Activated T-helper 2 cell treated with anti-CD3 and anti-CD28 coated beads, Interferon-gamma antibody, Interleukin-2, Interleukin-4, amounts not matched to agents 10 μg/mL and 5 μg/mL and 100 μg/mL, durations not matched to agents 14 hours and 24 hours and 36 hours (primary cell): ENCODE data around the gene FGF16. TPM values are rescaled to one million over a fixed set of nuclear protein-coding genes. Genes with fewer than 3 reads are reported as not detected.
"Not testable (repeated sequence)": the region's sequence is repeated elsewhere in the genome, so short reads cannot be mapped to it uniquely, and the experiment has no call there.

Experiments
- DNase-seq: peaks from one replicate; pipeline ENCODE4 v3.0.0; 2021; ENCODE audit warnings: low spot score
- H3K27ac Mint-ChIP-seq: one replicate; pipeline ENCODE4 v1.8.0; 2021; ENCODE audit warnings: mixed read lengths
- H3K27me3 Mint-ChIP-seq: one replicate; pipeline ENCODE4 v1.8.0; 2021; ENCODE audit warnings: low read depth, mixed read lengths
- H3K36me3 Mint-ChIP-seq: one replicate; pipeline ENCODE4 v1.8.0; 2021; ENCODE audit warnings: low read depth, mixed read lengths
- H3K4me1 Mint-ChIP-seq: one replicate; pipeline ENCODE4 v1.8.0; 2021; ENCODE audit warnings: low read depth, mixed read lengths
- H3K4me3 Mint-ChIP-seq: one replicate; pipeline ENCODE4 v1.8.0; 2021; ENCODE audit warnings: low read depth, mild to moderate bottlenecking, moderate library complexity, mixed read lengths
- H3K9me3 Mint-ChIP-seq: one replicate; pipeline ENCODE4 v1.8.0; 2021; ENCODE audit warnings: mixed read lengths
- intact Hi-C: fragments of 100-400 bp; cut with micrococcal nuclease; formaldehyde crosslinking; loops from one replicate; pipeline ENCODE4 v1.15.1; 2023
- total RNA-seq: library from RNA; stranded (reverse); gene quantifications from 2 replicates; pipeline ENCODE4 v1.2.3, GENCODE V29; 2022

FGF16 gene
- total RNA-seq, 1 donor from 2014 or later: not detected

DNA sequence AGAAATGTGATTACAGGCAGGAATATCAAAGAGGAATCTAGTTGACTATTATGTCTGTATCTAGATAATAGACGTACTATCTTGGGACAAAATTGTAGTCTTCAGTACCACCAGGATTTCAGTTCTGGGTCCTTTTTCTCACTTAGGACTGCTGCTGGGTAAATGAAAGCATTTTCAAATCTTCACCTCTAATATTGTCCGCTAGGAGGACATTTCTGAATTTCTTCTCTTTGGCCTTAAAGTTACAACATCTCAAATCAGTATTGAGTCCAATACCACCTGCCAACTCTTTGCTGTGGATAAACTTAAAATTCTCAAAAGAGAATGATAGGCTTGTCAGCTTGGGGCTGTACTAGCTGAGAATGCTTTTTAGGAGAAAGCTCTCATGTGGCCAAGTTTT, 6.0 kb downstream of the FGF16 start:
- no peaks in the 10 kb centered on the region for H3K36me3 Mint-ChIP-seq
- peaks cover 8% of the 10 kb centered on the region for H3K27me3 Mint-ChIP-seq
- intact Hi-C loops: no loop called here
- no peaks in the 10 kb centered on the region for H3K4me1 Mint-ChIP-seq
- no peak overlapping the region for H3K27ac Mint-ChIP-seq
- DNase-seq: no peak
- no peaks in the 10 kb centered on the region for H3K9me3 Mint-ChIP-seq
- no peak overlapping the region for H3K4me3 Mint-ChIP-seq

- no peaks in the 10 kb centered on the region for H3K36me3 Mint-ChIP-seq
- H3K27me3 Mint-ChIP-seq: no peaks in the 10 kb centered on the region
- no peaks in the 10 kb centered on the region for H3K9me3 Mint-ChIP-seq
- no peak overlapping the region for H3K27ac Mint-ChIP-seq
- intact Hi-C loops: no loop called here
- no peak for DNase-seq
- no peaks in the 10 kb centered on the region for H3K4me1 Mint-ChIP-seq
- no peak overlapping the region for H3K4me3 Mint-ChIP-seq
Observed at GRCh38 chrX:77455437-77455836, 8.2 kb downstream of the FGF16 start.

DNA sequence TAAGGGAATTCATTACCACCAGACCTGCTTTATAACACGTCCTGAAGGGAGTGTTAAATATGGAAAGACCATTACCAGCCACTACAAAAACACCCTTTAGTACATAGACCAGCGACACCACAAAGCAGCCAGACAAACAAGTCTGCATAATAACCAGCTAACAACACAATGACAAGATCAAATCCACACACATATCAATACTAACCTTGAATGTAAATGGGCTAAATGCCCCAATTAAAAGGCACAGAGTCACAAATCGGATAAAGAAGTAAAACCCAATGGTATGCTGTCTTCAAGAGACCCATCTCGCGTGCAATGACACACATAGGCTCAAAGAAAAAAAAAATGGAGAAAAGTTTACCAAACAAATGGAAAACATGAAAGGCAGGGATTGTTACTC, 36.9 kb downstream of the FGF16 start:
- Mint-ChIP-seq H3K4me1 (no peaks in the 10 kb centered on the region), H3K36me3 (no peaks in the 10 kb centered on the region), H3K4me3 (no peak overlapping the region), H3K27ac (no peak overlapping the region), H3K9me3 (peaks cover 23% of the 10 kb centered on the region), H3K27me3 (no peaks in the 10 kb centered on the region)
- DNase-seq: no peak
- intact Hi-C loops: no loop called here

DNA sequence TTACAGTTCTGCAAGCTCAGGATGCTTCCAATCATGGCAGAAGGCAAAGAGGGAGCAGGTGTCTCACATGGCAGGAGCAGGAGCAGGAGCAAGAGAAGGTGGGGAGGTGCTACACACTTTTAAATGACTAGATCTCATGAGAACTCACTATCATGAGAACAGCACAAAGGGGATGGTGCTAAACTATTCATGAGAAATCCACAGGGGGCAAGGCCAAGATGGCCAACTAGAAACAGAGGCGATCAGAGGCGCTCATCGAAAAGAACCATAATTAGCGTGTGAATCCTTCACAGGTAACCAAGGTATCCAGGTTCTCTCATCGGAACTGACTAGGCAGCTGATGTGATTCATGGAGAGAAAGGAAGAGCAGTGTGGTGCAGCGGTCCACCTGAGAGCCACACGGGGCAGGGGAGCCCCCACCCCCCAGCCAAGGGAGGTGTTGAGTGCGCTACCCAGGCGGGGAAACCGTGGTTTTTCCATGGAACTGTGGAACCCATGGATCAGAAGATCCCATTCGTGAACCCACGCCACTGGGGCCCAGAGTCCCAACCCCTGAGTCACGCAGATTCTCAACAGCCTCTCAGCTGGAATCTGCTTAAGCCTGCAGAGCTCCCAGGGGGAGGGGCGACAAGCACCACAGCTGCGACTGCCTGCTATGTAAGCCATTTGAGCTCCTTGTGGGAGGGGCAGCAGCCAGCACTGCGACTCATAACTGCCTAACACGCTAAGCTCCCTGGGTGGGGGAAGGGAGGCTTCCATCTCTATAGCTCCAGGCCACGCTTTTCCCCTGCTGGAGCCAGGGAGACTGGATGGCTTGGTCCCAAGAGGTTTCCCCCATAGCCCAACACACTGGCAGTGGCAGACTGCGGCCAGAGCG, 46.7 kb downstream of the FGF16 start:
- intact Hi-C loops: no loop called here
- Mint-ChIP-seq H3K36me3 (no peaks in the 10 kb centered on the region), H3K27me3 (peaks cover 5% of the 10 kb centered on the region), H3K4me1 (no peaks in the 10 kb centered on the region), H3K4me3 (no peak overlapping the region), H3K27ac (no peak overlapping the region), H3K9me3 (no peaks in the 10 kb centered on the region)
- DNase-seq: no peak

DNA sequence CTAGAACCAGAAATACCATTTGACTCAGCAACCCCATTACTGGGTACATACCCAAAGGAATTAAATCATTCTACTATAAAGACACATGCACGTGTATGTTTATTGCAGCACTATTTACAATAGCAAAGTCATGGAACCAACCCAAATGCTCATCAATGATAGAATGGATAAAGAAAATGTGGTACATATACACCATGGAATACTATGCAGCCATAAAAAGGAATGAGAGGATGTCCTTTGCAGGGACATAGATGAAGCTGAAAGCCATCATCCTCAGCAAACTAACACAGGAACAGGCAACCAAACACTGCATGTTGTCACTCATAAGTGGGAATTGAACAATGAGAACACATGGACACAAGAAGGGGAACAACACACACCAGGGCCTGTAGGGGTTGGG, 53.0 kb downstream of the FGF16 start:
- DNase-seq, H3K4me3 Mint-ChIP-seq, H3K4me1 Mint-ChIP-seq, H3K36me3 Mint-ChIP-seq, intact Hi-C loops, H3K9me3 Mint-ChIP-seq, H3K27ac Mint-ChIP-seq, H3K27me3 Mint-ChIP-seq: not testable (repeated sequence)

DNA sequence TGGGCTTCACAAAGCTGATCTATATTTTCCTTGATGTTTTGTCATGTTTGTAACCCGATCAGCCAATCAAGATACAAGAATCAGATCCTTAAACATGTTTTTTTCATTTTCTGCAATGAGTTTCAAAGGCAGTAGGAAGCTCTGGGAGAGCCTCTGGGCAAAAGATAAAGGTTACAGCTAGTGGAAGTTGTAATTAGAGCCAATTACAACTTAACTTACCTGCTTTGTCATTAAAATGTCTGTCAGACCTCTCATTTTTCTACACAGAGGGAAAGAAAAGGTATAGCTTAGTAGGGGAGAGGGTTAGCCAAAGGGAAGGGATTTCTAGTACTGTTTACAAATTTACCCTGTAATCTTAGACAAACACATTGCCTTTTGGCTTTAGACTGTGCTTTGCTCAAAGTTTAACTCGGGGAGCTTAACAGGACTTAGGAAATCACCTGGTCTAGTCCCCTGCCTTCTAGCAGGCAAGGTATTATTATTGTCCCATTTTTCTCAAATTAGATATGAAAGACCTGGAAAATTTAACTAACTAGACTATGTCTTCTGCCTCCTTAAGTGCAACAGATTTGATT, 55.8 kb downstream of the FGF16 start:
- Mint-ChIP-seq H3K9me3 (no peaks in the 10 kb centered on the region), H3K27ac (no peak overlapping the region), H3K4me3 (no peak overlapping the region), H3K36me3 (no peaks in the 10 kb centered on the region), H3K27me3 (no peaks in the 10 kb centered on the region), H3K4me1 (peaks cover 3% of the 10 kb centered on the region)
- DNase-seq: no peak
- intact Hi-C loops: no loop called here

DNA sequence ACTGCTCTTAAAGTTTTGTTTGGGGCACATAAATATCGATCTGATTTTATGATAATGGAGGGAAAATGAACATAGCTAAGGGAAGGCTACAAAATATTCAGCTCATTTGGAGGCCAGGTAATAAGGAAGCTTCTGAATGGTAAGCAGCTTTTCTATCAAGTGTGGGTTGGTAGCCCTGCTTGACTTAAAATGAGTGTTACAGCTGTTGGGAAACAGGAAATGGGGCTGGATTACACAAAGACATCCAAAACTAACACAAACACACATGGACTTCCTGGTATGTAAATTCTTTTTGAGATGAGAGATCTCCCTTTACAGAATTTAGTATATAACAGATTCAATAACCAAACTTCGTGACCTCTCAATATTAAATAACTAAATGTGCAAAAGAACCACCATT, 58.0 kb downstream of the FGF16 start:
- no peaks in the 10 kb centered on the region for H3K27me3 Mint-ChIP-seq
- intact Hi-C loops: no loop called here
- DNase-seq: no peak
- peaks cover 15% of the 10 kb centered on the region for H3K36me3 Mint-ChIP-seq
- no peaks in the 10 kb centered on the region for H3K9me3 Mint-ChIP-seq
- H3K27ac Mint-ChIP-seq: no peak overlapping the region
- no peak overlapping the region for H3K4me3 Mint-ChIP-seq
- peaks cover 3% of the 10 kb centered on the region for H3K4me1 Mint-ChIP-seq
